Keratinocyte (primary cell): ENCODE measurements around the gene TGFB1I1.

Experiments used
- CTCF ChIP-seq, 3 experiments: IDR thresholded peaks in 1 of 3; conservative IDR thresholded peaks in 1 of 3; optimal IDR thresholded peaks in 1 of 3; 2 replicates in 2 of 3; 3 replicates in 1 of 3; pipeline versions ENCODE3 to v1.5.1; 2011; ENCODE audit warnings: low read length in 3 of 3, mild to moderate bottlenecking in 3 of 3, moderate library complexity in 2 of 3, control low read depth in 1 of 3, inconsistent platforms in 1 of 3; ENCODE audit not compliant: insufficient read depth in 2 of 3; ENCODE audit errors: extremely low read depth in 1 of 3
- EZH2 ChIP-seq: IDR thresholded peaks from one replicate; pipeline ENCODE4 v1.6.1; 2012; ENCODE audit warnings: inconsistent platforms, mild to moderate bottlenecking, low read length, moderate library complexity

DNA sequence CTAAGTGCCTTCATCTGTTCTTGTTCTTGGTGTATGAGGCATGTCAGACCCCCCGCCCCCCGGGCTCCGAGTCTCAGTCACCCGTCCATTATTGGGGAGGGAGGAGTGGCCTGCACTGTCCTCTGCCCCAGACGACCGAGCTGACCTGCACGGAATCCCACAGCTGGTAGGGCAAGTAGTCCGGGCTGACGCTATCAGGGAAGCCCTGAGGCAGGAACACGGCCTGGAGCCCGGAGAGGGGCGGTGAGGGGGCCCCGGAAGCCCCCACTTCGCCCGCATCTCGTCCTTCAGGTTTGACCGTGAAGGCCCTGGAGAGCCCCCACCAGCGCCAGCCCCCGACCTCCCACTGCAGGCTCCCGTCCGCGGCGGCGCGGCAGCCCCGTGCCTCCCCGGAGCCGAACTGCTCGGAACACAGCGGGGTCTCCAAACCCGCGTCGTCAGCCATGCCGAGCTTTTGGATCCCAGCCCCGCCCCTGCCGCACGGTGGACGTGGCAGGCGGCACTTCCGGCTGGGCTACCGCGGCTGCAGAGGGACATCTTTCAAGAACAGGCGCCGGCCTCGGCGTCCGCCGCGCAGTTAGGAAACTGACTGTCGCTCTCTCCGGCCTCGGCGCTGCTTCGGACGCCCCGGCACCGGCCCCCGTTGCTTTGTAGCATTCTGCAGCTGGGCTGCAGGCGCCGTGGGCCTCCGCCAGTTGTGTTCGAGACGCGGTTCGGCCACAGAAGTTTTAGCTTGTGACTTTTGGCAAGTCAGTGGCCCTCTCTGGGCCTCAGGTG is 36.2 kb downstream of the TGFB1I1 start, which contains the start of gene RUSF1:
- TF ChIP-seq CTCF (optimal IDR thresholded peaks at IDR 0.05 in 1 of 3, IDR thresholded peaks at IDR 0.05 in 1 of 3, conservative IDR thresholded peaks at IDR 0.05 in 1 of 3; ENCODE audit: extremely low read depth in 1 of 3, insufficient read depth in 2 of 3, low read length in 3 of 3) (no peak), EZH2 (no peak)
